GM18858 (cell line): ENCODE data around the gene NDP.

Source experiments
- ATAC-seq: cut with Tn5 transposase; IDR thresholded peaks from one replicate; pipeline ENCODE4 v1.9.1; 2021; ENCODE audit not compliant: unreplicated experiment

Gene NDP

GRCh38 chrX:43973249-43974099 is at the start of gene NDP:
Gene NDP, minus strand, starts transcription at chrX:43973390. Its CDS starts 14,745 bp downstream, at chrX:43958645.
- ATAC-seq = no peak

GRCh38 chrX:44022964-44023363 is 49.8 kb upstream of the NDP start:
- ATAC-seq = no peak

GRCh38 chrX:44020693-44021092 is 47.5 kb upstream of the NDP start:
- ATAC-seq = no peak

GRCh38 chrX:44019911-44020310 is 46.7 kb upstream of the NDP start:
- ATAC-seq = no peak

GRCh38 chrX:44017676-44018075 is 44.5 kb upstream of the NDP start:
- ATAC-seq = no peak

GRCh38 chrX:44016906-44017305 is 43.7 kb upstream of the NDP start:
- no peak for ATAC-seq

- ATAC-seq = no peak
Measured at GRCh38 chrX:44012484-44013096, 39.4 kb upstream of the NDP start.

- no peak for ATAC-seq
Measured at GRCh38 chrX:44011506-44011905, 38.3 kb upstream of the NDP start.

- ATAC-seq = no peak
Measured at GRCh38 chrX:44010626-44011025, 37.4 kb upstream of the NDP start.

- ATAC-seq = no peak
Measured at GRCh38 chrX:44006081-44006480, 32.9 kb upstream of the NDP start.

- no peak for ATAC-seq
Measured at GRCh38 chrX:44003975-44004374, 30.8 kb upstream of the NDP start.

GRCh38 chrX:44002567-44002966 is 29.4 kb upstream of the NDP start:
- no peak for ATAC-seq

- no peak for ATAC-seq
Measured at GRCh38 chrX:43998374-43998773, 25.2 kb upstream of the NDP start.

- ATAC-seq = no peak
Measured at GRCh38 chrX:43996491-43996890, 23.3 kb upstream of the NDP start.

GRCh38 chrX:43986083-43986482 is 12.9 kb upstream of the NDP start:
- no peak for ATAC-seq

GRCh38 chrX:43985511-43985910 is 12.3 kb upstream of the NDP start:
- ATAC-seq = no peak

- no peak for ATAC-seq
Measured at GRCh38 chrX:43978226-43978625, 5.0 kb upstream of the NDP start.

GRCh38 chrX:43976205-43976604 is 3.0 kb upstream of the NDP start:
- no peak for ATAC-seq

- no peak for ATAC-seq
Measured at GRCh38 chrX:43975796-43976195, 2.6 kb upstream of the NDP start.

GRCh38 chrX:43974741-43975465 is 1.7 kb upstream of the NDP start:
- ATAC-seq = no peak

GRCh38 chrX:43974100-43974475 is 898 bp upstream of the NDP start:
- ATAC-seq = no peak
